Coronary artery (tissue), 2 donors: ENCODE results near the gene CACNA1I.

Experiments used
- DNase-seq: peaks from one replicate; pipeline ENCODE4 v3.0.0-alpha.2; 2017; ENCODE audit warnings: low spot score
- H3K27ac ChIP-seq, 2 donors: fragments of 200-600 bp; sonication (generic); one replicate each; pipeline ENCODE4 v1.5.1; 2016 to 2019
- H3K4me3 ChIP-seq: fragments of 200-600 bp; sonication (generic); 2 replicates; pipeline ENCODE4 v1.5.1; 2016; ENCODE audit warnings: mild to moderate bottlenecking, moderate library complexity
- TF ChIP-seq, protein P1 (sequence below): fragments of 200-600 bp; sonication (generic); IDR thresholded peaks from one replicate; pipeline ENCODE4 v1.5.1; 2019; ENCODE audit warnings: antibody characterized with exemption

CACNA1I gene

DNA sequence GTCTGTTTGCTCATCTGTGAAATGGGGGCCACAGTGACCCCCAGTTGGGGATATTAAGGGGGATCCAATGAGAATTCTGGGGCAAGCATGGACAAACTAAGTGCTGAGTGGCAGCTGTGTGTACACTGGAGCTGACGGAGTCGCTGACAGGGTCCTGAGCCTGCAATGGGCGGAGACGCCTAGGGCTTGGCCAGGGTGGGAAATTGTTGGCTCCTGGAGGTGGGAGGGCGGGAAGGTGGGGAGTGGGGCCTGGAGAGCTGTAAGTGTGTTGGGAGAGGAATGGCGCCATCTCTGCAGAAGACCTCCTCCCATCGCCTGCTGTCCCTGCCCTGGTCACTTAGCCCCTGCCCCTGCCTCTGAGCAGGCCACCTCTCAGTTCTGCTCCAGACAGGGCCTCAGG is 7.3 kb downstream of the CACNA1I start:
- no peak for DNase-seq
- Histone ChIP-seq H3K27ac (no peak overlapping the region), H3K4me3 (no peak overlapping the region)
- TF ChIP-seq, protein P1, sequence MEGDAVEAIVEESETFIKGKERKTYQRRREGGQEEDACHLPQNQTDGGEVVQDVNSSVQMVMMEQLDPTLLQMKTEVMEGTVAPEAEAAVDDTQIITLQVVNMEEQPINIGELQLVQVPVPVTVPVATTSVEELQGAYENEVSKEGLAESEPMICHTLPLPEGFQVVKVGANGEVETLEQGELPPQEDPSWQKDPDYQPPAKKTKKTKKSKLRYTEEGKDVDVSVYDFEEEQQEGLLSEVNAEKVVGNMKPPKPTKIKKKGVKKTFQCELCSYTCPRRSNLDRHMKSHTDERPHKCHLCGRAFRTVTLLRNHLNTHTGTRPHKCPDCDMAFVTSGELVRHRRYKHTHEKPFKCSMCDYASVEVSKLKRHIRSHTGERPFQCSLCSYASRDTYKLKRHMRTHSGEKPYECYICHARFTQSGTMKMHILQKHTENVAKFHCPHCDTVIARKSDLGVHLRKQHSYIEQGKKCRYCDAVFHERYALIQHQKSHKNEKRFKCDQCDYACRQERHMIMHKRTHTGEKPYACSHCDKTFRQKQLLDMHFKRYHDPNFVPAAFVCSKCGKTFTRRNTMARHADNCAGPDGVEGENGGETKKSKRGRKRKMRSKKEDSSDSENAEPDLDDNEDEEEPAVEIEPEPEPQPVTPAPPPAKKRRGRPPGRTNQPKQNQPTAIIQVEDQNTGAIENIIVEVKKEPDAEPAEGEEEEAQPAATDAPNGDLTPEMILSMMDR = no peak

DNA sequence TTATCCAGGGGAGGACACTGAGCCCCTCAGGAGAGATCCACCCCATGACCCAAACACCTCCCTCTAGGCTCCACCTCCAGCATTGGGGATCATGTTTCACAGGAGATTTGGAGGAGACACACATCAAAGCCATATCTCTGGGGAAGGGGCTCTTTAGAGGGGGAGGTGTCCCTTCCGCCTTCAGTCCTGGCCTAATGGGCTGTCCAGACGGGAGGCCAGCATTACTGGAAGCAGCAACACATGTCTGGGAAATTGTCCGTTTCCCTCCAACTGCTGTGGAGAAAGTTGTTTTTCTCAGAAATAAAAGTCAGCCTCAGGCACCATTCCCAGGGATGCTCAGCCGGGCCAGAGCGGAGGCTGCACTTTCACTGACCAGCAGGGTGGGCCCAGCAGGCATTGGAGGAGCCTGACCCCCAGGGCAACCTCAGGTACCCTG is 9.5 kb downstream of the CACNA1I start:
- Histone ChIP-seq H3K4me3 (no peak overlapping the region), H3K27ac (no peak overlapping the region)
- DNase-seq = no peak
- TF ChIP-seq, protein P1 = no peak

DNA sequence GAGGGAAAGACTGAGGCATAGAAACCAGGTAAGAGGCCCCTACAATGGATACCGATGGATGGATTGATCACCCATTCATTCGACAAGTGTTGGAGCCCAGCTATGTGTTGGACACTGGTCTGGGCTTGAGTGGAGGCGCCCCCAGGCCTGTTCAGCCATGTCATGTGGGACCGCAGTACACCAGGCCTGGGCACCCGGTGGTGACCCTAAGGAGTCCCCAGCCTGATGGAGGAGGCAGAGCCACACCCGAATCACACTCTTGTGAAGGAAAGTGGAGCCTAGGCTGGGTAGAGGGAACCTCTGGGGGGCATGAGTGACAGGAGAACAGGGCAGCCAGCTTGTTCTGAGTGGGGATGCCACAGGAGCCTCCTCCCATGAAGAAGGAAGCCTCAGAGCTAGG is 10.2 kb downstream of the CACNA1I start:
- TF ChIP-seq, protein P1 = no peak
- DNase-seq = no peak
- no peak overlapping the region for H3K4me3 ChIP-seq
- no peak overlapping the region for H3K27ac ChIP-seq

DNA sequence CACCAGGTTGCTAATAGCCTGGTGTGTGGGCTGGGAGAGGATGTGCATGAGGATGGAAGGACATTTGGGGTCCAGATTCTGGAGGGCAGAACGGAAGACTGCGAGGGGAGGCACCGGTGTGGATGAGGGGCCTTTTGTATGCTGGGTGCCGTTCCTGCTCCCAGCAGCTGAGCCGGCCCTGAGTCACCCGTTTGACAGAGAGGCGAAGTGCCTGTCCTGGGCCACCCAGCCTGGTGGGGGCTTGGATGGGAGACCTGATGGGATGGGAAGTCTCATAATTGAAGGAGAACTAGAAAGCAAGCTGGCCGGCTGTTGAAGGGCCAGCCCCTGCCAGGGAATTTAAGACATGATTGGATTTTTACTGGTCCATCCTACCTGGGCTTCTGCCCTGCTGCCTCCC is 10.8 kb downstream of the CACNA1I start:
- DNase-seq = no peak
- no peak overlapping the region for H3K4me3 ChIP-seq
- TF ChIP-seq, protein P1 = no peak
- no peak overlapping the region for H3K27ac ChIP-seq

DNA sequence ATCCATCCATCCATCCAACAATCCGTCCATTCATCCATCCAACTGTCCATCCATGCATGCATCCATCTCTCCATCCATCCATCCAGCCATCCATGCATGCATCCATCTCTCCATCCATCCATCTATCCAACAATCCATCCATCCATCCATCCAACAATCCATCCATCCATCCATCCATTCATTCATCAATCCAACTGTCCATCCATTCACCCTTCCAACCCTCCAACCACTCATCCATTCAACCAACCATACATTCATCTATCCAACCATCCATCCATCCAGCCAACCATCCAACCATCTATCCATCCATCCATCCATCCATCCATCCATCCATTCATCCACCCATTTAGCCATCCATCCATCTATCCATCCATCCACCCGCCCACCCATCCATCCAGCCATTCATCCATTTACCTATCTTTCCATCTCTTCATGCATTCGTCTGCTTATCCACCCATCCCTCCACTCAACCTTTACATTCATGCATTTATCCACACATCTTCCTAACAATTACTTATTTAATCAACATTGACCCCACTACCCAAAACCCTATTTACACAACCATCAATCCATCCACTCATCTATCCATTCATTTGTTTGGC is 12.6 kb downstream of the CACNA1I start:
- H3K27ac ChIP-seq = no peak overlapping the region
- H3K4me3 ChIP-seq = no peak overlapping the region
- TF ChIP-seq, protein P1 = no peak
- DNase-seq = no peak

DNA sequence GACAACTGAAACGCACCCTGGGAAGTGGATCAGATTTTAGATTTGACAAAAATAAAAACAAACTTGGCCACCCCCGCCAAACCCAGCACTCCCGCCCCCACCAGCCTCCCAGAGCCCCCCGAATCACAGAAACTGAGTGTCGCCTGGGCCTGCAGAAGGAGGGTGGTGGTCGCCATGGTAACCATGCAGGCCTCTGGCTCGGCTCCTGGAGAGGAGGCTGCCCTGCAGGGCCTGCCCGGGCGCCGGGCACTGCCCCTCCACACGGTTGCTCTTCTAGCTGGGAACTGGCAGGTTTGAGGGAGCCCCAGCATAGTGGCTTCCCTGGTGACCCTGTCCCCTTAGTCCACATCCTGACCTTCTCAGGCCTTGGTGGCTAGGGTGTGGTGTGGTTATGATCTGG is 19.3 kb downstream of the CACNA1I start:
- H3K4me3 ChIP-seq = no peak overlapping the region
- H3K27ac ChIP-seq = no peak overlapping the region
- TF ChIP-seq, protein P1 = no peak
- DNase-seq = no peak
